ENCODE data around the gene PVALB.

DNA sequence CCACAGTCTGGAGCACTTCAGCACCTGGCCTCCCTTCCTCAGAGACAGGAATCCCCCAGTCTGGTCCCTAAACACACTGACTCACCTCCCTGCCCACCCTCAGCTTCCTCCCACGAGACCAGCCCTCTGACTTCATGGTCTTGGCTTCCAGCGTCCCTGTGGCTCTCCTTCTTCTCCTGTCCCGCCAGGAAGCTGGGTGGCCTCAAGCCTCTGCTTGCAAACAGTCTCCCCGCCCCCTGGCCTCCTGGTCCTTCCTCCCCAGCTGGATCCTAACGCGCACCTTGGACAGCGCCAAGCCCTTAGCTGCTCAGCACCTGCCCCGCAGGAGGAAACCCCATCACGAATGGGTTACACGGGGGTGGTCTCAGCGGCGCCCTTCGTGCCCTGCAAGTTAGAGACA lies 48.5 kb upstream of the PVALB start:
- TF ChIP-seq, protein P1, sequence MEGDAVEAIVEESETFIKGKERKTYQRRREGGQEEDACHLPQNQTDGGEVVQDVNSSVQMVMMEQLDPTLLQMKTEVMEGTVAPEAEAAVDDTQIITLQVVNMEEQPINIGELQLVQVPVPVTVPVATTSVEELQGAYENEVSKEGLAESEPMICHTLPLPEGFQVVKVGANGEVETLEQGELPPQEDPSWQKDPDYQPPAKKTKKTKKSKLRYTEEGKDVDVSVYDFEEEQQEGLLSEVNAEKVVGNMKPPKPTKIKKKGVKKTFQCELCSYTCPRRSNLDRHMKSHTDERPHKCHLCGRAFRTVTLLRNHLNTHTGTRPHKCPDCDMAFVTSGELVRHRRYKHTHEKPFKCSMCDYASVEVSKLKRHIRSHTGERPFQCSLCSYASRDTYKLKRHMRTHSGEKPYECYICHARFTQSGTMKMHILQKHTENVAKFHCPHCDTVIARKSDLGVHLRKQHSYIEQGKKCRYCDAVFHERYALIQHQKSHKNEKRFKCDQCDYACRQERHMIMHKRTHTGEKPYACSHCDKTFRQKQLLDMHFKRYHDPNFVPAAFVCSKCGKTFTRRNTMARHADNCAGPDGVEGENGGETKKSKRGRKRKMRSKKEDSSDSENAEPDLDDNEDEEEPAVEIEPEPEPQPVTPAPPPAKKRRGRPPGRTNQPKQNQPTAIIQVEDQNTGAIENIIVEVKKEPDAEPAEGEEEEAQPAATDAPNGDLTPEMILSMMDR (IDR thresholded peaks at IDR 0.05), result no peak
- TF ChIP-seq POLR2A (IDR thresholded peaks at IDR 0.05), result no peak

Data from testis (tissue), 2 donors.